OCI-LY1 (cell line): Measurements from ENCODE around the gene RHOB.

Source experiments
- EZH2 ChIP-seq: fragments of 200-600 bp; sonication (generic), shearing (Covaris generic); IDR thresholded peaks from 2 replicates; pipeline ENCODE4 v1.8.0; 2017; ENCODE audit warnings: borderline replicate concordance, mixed run types, mild to moderate bottlenecking, antibody characterized with exemption, low read length, moderate library complexity, mixed read lengths
- TF ChIP-seq, protein P1 (sequence below): fragments of 200-600 bp; sonication (generic), shearing (Covaris generic); IDR thresholded peaks from 2 replicates; pipeline ENCODE4 v1.5.1; 2017; ENCODE audit warnings: mild to moderate bottlenecking, antibody characterized with exemption, low read length, moderate library complexity, mixed read lengths

DNA sequence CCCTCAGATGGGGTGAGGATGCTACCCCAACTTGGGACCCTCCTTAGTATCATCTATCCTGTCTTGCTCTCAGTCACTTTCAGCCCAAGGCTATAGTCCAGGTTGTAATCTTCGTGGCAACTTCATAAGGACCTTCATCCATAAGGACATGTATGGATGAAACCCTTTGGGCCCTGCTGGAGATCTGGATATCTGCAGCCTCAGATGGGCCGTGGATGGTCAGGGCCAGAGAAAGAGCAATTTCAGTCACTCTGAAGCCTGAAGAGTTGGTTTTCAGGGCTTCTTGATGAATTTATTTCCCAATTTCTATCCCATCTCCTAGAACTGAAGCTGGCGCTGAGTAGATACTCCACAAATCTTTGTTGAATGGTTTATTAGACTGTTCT is 28.7 kb downstream of the RHOB start:
- TF ChIP-seq, protein P1, sequence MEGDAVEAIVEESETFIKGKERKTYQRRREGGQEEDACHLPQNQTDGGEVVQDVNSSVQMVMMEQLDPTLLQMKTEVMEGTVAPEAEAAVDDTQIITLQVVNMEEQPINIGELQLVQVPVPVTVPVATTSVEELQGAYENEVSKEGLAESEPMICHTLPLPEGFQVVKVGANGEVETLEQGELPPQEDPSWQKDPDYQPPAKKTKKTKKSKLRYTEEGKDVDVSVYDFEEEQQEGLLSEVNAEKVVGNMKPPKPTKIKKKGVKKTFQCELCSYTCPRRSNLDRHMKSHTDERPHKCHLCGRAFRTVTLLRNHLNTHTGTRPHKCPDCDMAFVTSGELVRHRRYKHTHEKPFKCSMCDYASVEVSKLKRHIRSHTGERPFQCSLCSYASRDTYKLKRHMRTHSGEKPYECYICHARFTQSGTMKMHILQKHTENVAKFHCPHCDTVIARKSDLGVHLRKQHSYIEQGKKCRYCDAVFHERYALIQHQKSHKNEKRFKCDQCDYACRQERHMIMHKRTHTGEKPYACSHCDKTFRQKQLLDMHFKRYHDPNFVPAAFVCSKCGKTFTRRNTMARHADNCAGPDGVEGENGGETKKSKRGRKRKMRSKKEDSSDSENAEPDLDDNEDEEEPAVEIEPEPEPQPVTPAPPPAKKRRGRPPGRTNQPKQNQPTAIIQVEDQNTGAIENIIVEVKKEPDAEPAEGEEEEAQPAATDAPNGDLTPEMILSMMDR = no peak
- TF ChIP-seq EZH2 = no peak
